GM21717 (cell line): ENCODE results near the gene COL4A3.
A peak's percentile ranks its signal among the peaks of the same experiment; 100 is the strongest.

Source experiments
- ATAC-seq: cut with Tn5 transposase; IDR thresholded peaks from one replicate; pipeline ENCODE4 v1.9.1; 2021; ENCODE audit warnings: mild to moderate bottlenecking, moderate library complexity; ENCODE audit not compliant: unreplicated experiment

The COL4A3 gene

DNA sequence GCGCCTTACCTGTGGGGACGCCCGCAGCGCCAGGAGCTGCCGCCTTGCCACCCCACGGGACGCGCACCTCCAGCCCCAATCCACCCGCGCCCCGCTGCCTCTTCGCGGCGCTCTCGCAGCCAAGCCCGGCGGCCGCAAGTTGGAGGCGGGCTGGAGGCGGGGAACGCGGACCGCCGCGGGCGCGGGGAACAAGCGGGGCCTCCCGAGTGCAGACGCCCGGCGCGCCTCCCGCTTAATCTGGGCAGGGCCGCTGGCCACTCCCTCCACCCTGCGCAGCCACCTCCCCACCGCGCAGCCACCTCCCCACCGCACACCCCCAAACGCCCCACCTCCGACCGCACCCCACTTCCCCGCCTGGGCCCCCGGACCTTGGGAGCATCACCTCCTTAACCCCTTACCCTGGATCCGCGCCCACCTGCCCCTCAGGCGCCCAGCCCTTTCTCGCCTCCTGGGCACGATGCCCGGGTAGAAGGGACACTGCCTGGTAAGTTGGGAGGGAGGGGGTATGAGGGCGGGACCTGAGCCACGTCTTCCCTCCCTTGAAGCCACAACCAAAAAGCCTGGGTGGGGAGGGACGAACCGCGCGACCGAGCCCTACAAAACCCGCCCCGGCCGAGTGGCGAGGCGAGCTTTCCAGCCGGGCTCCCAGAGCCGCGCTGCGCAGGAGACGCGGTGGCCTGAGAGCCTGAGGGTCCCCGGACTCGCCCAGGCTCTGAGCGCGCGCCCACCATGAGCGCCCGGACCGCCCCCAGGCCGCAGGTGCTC is at the start of gene COL4A3, which contains the start of gene COL4A4:
TSS of gene COL4A3 (plus strand) at position 627 of the 765 bp plus-strand sequence. CDS start at position 730, 103 bp downstream.
TSS of gene COL4A4 (minus strand) at position 208 of the 765 bp plus-strand sequence. CDS start 16,722 bp downstream, outside the sequence.
- ATAC-seq: peak; percentile 68

DNA sequence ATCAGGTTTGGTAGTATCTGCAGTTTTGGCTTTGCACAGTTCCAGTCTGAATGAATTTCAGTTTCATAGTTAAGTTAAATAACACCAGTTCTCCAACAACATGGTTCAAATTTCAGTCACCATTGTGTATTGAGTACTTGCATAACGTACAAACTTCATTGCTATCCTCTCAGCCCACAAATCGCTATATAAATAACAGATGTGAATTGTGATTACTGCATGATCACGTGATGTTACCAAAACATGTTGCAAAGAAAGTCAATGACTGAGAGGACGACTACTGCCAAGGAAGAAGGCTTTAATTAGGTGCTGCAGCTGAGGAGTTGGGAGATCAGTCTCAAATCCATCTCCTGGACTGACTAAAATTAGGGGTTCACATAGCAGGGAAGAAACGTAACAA is 48.7 kb upstream of the COL4A3 start:
- ATAC-seq: no peak

DNA sequence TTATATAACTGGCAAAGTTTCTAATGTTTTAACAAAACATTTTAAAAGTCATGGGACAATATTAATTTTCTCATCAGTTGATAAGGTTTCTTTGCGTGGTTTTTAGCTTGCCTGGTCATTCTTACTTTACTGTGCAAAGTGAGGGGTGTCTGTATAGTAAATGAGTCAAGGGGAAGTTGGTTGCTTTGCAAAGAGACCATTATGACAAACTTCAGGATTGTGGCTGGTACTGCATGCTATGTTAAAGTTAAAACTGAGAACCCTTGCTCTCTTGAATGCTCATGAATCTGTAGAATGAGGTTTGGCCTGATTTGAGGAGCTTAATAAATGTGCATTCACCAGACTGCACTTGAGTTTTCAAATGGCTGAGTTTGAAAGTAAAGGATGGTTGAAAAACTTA is 47.4 kb upstream of the COL4A3 start:
- ATAC-seq: peak; percentile 67

DNA sequence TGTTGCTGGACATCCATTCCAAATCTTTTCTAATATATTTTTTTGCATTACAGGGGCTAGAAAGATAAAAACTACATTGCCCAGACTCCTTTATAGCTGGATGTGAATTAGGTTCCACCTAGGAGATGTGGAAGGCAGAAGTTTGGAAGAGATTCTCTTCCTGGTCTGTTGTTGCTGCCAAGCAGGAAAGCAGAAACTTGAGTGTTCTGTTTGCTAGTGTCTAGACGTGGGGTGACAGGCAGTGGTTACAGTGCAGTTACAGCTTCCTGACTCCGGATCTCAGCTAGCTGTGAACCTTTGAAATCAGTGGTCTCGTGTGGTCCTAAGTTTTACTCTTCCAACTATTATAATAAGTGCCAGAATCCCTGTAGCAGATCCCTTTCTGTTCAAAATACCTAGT is 46.6 kb upstream of the COL4A3 start:
- no peak for ATAC-seq

DNA sequence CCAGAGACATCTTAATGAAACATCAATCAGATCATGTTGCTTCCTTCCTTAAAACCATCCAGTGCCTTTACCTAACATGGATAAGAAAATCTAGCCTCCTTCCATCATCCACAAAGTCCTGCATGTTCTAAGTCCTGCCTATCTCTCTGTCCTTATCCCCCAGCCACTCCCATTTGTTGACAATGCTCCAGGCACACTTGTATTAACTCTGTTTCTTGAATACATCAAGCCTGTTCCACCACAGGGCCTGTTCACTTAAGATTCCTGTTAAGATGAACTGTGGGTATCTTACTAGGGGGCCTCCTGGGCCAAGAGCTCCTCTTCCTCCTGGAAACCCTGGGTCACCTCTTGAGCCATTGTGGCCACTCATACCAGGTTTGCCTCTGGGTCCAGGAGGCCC is 46.1 kb upstream of the COL4A3 start:
- ATAC-seq: no peak

DNA sequence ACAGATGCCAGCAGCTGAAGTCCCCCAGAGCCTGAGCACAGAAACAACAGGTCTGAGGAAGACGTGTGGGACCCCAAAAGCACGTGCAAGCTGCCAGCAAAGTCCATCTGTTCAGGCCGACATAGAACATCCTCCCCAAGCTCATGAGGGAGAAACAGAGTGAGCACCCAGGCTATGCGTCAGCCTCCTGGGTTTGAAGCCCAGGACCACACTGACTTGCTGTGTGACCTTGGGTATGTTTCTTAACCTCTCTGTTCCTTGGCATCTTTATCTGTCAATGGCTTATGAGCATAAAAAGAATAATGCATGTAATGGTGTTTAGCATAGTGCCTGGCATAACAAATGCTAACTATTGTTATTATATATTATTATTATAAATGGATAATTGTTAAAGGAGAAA is 40.7 kb upstream of the COL4A3 start:
- no peak for ATAC-seq

DNA sequence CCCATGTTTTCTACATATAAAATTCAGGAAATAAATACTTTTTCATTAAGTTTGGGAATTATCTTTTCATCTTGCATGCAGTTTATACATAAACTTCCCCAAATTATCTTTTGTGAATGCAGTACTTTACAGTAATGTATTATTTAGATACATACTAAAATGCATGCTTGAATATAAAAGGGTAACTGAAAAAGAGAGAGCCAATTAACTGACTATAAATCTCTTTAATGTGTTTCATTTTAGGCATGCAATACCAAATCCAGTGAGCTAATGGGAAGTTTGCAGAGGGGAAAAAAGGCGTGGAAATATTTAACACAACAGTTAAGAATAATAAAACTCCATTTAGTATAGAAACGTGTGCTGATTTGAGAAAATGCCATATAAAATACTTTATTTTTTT is 39.6 kb upstream of the COL4A3 start:
- no peak for ATAC-seq

DNA sequence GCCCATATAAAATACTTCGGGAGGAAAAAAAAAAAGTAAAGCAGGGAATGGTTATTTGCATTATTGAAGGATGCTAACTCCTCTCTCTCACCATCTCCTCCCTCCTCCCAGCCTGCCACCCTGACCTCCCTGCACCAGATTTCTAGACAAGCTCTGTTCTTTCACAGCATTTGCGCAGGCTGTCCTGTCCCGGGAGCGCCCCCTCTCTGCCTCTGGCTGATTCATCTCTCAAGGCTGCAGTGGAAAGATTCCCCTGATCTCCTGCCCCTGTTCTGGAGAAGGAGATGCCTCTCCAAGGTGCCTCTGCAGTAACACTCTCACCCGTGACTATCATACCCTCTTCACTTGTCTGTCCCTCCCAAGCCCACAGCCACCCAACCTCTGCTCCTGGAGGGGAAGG is 38.9 kb upstream of the COL4A3 start:
- ATAC-seq: no peak

DNA sequence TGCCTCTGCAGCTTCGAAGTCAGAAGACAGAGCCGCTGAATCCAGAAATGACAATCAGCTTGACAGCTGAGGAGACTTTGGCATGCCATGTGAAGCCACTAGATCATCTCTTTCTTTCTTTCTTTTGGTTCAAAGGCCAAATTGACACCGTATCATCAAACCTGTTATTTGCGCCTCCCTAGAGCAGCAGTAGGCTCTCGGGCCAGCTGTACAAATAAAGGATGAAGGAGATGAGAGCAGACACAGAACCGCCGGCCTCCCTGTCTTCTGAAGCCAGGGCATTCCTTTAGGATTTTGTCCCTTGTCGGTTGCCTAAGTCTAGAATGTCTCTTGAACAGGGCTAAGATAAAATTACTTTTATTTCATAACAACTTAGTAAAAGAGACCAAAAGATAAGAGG is 37.2 kb upstream of the COL4A3 start:
- no peak for ATAC-seq

DNA sequence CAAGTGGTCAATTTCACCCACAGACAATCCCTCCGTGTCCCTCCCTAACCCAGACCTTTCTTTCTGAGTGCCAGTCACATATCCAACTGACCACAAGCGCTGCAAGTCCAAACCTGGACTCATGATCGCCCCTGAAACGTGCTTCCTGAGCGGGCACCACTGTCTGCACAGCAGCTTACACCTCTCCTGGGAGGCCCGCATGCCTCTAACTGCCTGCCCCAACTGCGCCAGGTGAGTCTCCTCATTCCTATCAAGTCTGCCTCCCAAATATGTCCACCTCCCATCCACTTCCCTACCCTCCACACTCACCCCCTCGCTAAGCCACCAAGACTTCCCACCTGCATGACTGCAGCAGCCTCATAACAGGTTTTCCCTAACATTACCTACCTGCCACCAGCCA is 33.8 kb upstream of the COL4A3 start:
- no peak for ATAC-seq

DNA sequence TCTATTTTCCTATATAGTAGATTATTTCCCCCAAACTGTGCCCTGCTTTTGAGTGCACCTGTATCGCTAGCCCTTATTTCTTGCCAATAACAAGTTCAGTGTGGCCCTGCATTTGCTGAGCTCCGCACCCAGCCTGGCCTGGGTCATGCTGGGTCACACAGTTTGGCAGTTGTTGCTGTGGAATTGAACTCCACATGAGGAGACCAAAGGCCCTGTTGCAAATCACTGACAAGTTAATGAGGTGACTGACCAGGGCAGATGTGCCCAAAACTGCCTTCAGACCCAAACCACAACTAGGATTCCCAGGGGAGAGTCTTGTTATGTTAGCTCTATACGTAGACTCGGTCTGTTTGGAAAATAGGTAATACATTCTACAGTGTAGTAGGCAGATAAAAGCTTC is 31.4 kb upstream of the COL4A3 start:
- no peak for ATAC-seq

DNA sequence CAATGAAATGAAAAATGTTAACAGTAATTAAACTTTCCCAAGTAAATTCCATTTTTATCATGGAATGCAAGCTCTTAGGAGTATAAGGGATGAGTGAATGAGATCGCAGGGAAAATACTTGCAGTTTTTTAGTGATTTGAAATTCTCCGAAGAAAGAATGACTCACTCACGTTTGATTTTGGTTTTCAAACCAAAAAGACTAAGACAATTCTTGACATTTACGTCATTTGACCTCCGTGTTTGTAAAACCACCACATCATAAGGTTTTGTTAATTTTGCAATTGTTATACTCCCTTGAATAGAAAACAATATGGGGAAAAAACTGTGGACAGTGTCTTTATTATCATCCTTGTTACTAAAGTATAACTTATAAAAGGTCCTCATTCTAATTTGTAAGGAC is 29.8 kb upstream of the COL4A3 start:
- no peak for ATAC-seq

DNA sequence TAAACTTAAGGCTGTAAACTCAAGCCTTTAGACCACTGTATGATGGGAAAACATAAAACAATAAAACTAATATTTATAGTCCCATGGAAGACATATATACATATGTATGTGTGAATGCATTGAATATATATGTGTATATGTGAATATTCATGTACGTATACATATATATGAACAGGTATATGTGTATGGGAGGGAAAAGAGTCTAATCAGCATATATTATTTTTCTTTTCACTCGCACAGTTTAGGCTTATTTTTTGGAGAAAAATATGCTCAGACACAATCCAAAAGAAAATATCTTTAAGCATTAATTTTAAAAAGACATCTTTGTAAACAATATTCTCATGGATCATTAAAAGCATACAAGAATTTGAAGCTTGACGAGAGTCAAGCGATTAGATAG is 23.1 kb upstream of the COL4A3 start:
- no peak for ATAC-seq

DNA sequence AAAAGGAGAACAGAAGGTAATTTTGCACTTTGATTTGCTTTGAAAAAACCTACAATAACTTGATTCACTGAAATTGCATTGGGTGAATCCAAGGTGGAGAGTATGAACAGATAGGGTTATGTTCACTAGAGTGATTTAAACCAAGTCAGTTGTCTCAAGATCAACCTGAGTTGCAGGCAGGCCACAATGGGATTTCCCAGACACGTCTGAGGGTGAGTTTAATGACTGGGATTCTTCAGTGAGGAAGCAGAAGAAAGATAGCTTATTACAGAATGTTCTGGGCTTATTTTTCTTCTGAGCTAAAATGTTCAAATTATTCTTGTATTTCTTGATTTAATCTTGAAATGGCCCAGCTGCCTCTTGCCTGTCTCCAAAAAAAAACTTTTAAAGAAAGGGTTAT is 20.5 kb upstream of the COL4A3 start:
- ATAC-seq: no peak

DNA sequence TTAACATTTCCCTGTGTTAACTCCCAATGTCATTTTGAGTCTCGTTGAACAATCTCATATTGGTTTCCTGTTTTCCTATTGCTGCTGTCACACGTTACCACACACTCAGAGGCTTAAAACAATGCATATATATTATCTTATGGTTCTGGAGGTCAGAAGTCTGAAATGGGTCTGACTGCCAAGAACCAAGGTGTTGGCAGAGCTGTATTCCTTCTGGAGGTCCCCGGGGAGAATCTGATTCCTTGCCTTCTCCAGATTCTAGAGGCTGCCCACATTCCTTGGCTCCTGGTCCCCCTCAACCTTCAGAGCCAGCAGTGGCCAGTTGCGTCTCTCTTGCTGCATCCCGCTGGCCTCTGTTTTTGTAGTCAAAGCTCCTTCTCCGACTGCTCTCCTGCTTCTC is 18.0 kb upstream of the COL4A3 start:
- no peak for ATAC-seq

DNA sequence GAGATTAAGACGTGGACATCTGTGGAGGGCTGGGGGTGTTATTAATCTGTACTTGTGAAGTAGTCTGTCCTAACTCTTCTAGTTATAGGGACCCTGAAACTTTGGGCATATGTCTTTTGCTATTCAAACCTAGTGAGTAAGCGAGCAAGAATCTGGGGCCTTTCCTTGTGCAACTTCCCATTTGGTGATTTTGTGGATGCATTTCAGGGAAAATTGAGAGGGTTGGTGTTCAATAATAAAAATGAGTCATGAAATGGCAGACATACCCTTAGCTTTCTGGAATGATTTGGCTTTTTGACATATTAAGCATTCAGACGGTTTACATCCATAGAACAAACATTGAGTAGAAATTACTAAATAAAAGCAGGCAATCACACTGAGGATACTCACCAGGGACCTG is 17.4 kb upstream of the COL4A3 start:
- ATAC-seq: no peak

DNA sequence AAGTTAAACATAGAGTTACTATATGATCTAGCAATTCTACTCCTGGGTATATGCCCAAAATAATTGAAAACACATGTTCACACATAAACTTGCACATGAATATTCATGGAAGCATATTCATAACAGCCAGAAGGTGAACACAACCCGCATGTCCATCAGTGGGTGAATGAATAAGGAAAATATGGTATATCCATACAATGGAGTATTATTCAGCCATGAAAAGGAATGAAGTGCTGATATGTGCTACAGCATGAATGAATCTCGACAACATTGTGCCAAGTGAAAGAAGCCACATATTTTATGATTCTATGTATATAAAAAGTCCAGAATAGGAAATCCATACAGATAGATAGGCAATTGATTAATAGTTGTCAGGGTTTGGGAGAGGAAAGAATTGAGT is 16.3 kb upstream of the COL4A3 start:
- ATAC-seq: no peak

DNA sequence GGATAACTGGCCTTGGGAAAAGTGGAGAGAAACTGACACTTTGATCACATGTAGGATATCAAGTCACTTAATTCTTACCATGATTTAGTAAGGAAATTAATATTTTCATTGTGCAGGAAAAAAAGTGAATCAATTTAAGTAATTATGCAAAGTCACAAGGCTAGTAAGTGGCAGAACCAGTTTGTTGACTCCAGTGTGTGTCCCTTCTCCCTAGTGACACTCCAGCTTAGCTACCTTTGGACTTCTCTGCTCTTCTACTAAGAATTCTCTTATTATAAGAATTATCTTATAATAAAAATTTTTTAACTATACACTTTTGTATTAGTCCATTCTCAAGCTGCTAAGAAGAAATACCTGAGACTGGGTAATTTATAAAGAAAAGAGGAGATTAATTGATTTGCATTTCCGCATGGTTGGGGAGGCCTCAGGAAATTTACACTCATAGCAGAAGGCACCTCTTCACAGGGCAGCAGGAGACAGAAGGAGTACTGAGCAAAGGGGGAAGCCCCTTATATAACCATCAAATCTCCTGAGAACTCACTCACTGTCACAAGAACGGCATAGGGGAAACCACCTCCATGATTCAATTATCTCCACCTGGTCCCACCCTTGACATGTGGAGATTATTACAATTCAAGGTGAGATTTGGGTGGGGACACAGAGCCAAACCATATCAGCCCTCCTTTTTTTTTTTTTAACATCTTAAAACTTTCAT is 14.0 kb upstream of the COL4A3 start:
- no peak for ATAC-seq

DNA sequence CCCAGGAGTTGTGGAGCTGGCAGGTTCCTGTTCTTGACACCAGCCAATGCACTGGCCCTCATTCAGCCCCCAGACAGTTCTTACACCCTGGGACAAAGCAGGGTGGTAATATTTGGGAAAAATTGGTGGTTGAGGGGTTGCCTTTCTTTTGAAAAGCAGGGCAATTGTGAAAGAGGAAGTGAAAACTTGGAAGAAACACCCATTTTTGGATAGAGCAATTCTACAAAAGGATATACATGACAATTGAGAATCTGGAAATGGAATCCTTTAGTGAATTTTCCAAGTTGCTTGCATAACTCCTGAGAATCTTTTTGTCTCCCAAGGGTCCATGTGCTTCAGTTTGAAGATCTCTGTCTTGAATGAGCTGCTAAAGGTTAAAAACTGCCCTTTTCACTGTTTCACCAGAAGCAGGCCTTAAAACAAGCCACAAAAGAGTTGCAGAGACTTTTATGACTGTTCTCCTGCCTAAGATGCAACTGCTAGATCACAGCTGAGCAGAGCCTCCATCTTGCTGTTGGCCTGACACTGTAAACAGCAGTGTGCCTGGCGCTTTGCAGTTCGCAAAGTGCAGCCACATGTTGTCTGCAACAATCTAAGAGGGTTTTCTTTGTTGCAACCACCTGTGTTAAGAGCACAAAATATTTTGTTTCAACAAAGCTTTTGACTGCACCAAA is 12.2 kb upstream of the COL4A3 start:
- ATAC-seq: no peak

DNA sequence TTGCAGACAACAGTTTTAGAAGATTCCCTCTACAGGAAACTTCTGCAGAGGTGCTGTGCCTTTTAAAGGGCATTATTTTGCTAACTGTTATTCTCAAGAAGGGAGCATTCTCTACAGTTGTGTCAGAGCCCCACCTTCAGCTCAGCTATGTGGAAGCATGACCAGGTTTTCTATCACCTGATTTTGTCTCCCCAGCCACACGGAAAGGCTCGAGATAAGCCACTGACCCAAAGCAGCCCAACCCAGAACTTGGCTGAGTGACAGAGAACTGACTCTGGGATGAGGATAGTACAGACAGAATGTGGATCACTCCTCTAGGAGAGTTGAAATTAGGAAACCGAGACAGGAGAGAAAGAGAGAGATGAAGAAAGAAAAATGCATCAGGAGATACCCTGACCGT is 11.1 kb upstream of the COL4A3 start:
- no peak for ATAC-seq

DNA sequence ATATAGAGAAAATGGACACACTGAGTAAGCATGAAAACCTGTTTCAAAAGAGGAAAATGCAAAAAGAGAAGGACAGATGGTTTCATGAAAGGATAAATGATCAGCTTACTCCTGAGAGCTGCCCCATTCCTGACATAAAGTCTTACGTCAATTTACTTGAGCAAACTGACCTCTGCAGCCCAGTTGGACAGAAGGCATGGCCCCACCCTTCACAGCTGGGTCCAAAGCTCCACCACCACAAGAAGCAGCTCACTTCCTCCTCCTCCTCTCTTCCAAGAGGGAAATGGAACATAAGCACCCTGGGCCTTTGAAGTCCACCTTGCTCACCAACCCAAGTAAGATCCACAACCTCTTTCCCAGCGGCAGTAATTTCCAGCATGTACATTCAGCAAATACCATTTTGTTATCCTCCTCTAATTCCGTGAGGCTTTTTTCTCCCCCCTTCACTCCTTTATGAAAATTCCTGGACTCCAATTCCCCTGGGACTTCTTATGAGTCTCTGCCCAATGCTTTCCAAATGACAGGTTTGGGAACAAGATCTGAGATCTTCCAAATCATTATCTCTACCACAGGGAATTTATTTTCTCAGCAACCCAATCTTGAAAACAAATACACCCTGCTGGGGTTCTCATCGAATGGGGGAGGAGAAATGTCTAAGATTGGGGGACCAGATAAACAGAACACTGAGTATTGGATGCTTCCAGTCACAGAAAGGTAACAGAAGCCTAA is 10.5 kb upstream of the COL4A3 start:
- no peak for ATAC-seq
